ENCODE results near the gene NECAB3. TPM values are rescaled to one million over a fixed set of nuclear protein-coding genes. Genes with fewer than 3 reads are reported as not detected.

The NECAB3 gene
- total and polyA plus RNA-seq, 2 of the 13 experiments (the other 11 are each of a cell fraction or from before 2014, with no cell fraction given) = 61.5 to 65.5 TPM

- TF ChIP-seq THAP9 (CRISPR knock-in tag; IDR thresholded peaks at IDR 0.05; ENCODE audit: borderline replicate concordance) = 0 out of 2 replicates have a peak, but pooled peaks have one; percentile 80
- peak; percentile 80 for TF ChIP-seq PHF21A (CRISPR knock-in tag; IDR thresholded peaks at IDR 0.05)
- 0 out of 2 replicates have a peak, but pooled peaks have one; percentile 24 for TF ChIP-seq ZNF782 (CRISPR knock-in tag; IDR thresholded peaks at IDR 0.05; ENCODE audit: borderline replicate concordance)
- TF ChIP-seq ZNF44 (CRISPR knock-in tag; IDR thresholded peaks at IDR 0.05) = no peak
- TF ChIP-seq ZNF652 (CRISPR knock-in tag; IDR thresholded peaks at IDR 0.05; ENCODE audit: borderline replicate concordance, low read depth) = no peak
- TF ChIP-seq ADNP (CRISPR knock-in tag; IDR thresholded peaks at IDR 0.05) = no peak
- TF ChIP-seq PLSCR1 (CRISPR knock-in tag; IDR thresholded peaks at IDR 0.05; ENCODE audit: borderline replicate concordance) = no peak
- TF ChIP-seq ZNF552 (CRISPR knock-in tag; IDR thresholded peaks at IDR 0.05; ENCODE audit: borderline replicate concordance) = no peak
- TF ChIP-seq ZNF564 (CRISPR knock-in tag; IDR thresholded peaks at IDR 0.05) = peak; percentile 75; the same call in 1 of the 2 replicates
- TF ChIP-seq ZNF513 (CRISPR knock-in tag; conservative IDR thresholded peaks at IDR 0.05) = no peak
- TF ChIP-seq ZNF484 (CRISPR knock-in tag; IDR thresholded peaks at IDR 0.05; ENCODE audit: borderline replicate concordance, low read depth) = no peak
- peak; percentile 99 for TF ChIP-seq REL (CRISPR knock-in tag; conservative IDR thresholded peaks at IDR 0.05)
- no peak for TF ChIP-seq CBX5 (CRISPR knock-in tag; IDR thresholded peaks at IDR 0.05; ENCODE audit: borderline replicate concordance)
- 0 out of 2 replicates have a peak, but pooled peaks have one; percentile 32 for TF ChIP-seq NFE2L1 (CRISPR knock-in tag; IDR thresholded peaks at IDR 0.05; ENCODE audit: borderline replicate concordance)
- no peak for TF ChIP-seq ZNF784 (CRISPR knock-in tag; IDR thresholded peaks at IDR 0.05; ENCODE audit: borderline replicate concordance)
- no peak for TF ChIP-seq FUBP1 (CRISPR knock-in tag; IDR thresholded peaks at IDR 0.05; ENCODE audit: borderline replicate concordance)
- TF ChIP-seq RCOR2 (CRISPR knock-in tag; IDR thresholded peaks at IDR 0.05) = no peak
- TF ChIP-seq CC2D1A (CRISPR knock-in tag; IDR thresholded peaks at IDR 0.05) = no peak
These were observed 12.1 kb upstream of the NECAB3 start, which contains the start of gene E2F1 (continued) for GRCh38 chr20:33686100-33686983.
